DMS 273 (cell line): Measurements from ENCODE around the gene TEKT5.
A peak's percentile ranks its signal among the peaks of the same experiment; 100 is the strongest.

Experiments
- DNase-seq: peaks from one replicate; lab custom pipeline; 2025; ENCODE audit not compliant: unreplicated experiment; lab: John Stamatoyannopoulos, UW

The TEKT5 gene

DNA sequence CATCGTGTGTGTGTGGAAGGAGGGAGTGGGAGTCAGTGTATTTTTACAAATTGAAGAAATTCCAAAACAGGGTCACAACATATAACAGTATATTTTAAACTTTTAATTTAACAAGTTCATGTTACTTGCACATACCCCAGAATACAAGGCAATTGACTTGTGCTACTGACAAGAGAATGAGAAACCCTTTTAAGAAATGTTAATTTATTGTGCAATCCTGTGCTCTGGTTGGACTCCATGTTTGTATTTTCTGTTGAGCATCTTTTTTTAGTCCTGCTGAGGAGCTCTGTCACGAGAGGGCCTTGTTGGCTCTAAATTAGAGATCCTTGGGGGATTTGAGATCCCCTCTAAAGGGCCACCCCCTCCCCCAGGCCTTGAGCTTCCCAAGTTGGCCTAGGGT is 113.2 kb downstream of the TEKT5 start:
- no peak for DNase-seq

DNA sequence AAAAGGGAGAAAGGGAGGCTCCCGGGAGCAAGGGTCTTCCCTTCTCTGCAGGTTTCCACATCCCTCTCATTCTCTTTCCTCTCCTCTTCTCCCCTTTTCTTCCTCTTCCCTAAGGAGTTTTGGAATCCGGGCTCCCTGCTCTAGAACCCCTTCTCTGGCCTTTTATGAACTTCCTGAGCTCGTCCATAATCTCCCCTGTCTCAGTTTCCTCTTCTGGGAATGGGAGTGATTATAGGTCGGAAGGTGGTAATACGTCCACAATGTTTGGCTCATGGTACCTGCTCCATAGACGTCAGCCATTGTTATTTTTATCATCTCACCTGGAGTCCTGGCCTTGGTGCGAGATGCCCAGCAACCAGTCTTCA is 113.9 kb downstream of the TEKT5 start:
- DNase-seq = no peak

DNA sequence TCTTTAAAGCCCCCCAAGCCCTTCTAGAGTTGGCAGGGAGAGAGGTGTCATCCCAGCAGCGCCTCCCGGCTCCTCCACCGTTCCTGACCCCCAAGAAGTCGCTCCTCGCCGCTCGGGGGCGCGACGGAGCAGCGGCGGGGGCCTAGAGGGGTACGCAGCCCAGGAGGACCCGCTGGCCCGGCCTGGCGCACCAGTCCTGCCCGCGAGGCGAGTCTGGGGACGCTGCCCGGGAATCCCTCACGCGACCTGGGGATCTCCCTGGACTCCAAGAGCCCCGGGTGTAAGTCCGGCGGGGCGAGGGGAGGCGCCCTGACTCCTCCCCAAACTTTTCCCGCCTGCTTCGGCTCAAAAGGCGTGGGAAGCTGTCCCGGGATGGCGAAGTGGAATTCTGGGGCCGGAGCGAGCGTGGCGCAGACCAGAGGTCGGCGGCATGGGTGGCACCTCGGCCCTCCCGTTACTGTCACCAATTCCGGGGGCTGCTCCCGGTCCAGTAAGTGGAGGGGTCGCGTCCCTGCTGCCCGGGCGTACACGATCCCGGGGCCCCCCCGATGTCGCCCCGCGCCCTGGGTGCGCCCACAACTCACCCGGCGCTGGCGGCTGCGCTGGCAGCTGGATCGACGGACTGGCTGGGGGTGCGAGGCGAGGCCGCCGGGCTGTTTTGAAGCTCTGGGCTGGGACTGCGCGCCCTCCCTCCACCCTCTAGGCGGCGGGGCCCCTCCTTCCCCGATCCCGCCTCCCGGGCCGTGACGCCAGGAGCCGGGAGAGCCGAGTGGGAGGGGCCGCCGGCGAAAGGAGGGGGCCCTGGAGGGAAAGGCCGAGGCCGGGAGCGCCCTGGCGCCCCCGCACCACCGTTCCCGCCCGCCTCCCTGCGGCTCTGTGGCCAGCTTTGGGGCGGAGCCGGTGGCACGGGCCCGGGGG is 114.5 kb downstream of the TEKT5 start, which contains the start of gene EMP2:
EMP2 (minus strand) TSS at position 634 of the 918 bp plus-strand sequence. CDS start 32,981 bp downstream, outside the sequence.
- DNase-seq = peak; percentile 96

DNA sequence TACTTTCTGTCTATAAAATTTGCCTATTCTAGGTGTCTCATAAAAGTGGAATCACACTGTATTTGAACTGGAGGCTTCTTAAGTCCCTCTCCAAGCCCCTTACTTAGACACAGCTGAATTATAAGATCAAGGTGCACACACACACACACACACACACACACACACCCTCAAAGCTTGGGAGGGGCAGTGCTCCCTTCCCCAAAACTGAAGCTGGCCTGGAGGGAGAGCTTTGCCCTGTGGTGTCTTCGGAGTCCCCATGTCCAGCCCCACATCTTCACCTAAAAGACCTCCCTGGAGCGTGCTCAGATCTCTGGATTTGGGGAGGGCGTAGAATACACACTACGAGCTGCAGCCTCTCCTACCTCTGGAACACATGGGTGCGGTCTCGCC is 115.2 kb downstream of the TEKT5 start:
- DNase-seq = no peak

DNA sequence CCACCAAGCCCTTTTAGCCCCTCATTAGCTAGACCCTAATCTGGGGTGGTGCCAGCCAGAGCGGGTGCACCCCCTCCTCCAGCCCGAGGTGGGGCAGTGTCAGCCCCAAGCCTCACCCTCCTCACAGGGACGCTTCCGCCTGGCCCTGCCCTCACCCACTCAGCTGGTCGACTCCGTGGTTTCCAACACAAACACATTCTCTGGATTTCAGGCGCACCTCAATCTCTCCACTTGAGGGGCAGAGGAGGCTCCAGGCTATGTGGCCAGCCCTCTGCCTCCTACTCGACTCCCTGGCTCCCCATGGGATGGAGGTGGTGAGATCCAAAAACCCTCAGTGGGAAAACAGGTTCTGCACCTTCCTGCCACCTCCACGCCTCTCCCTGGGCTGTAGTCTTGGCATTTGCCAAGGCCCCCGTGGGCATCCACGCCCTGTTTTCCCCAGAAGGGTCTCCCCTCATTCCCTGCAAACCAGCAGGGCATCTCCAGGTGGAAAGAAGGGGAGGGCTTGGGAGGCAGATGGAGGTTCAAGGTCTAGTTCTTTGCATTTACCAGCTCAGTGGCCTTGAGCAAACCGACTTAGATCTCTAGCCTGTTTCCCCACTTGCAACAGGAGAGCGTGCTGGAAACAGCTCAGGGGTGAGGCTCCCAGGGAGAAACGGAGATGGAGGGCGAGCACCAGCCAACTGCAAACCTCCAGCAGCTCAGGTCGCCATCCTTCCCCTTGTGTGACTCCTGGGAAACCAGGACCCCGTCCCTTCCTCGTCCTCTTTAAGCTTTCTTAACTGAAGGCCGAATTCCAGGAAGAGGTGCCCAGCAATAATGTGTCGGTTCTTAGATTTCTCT is 116.0 kb downstream of the TEKT5 start:
- DNase-seq = peak; percentile 64
